Measurements from ENCODE around the gene GPX6. TPM values are rescaled to one million over a fixed set of nuclear protein-coding genes. Genes with fewer than 3 reads are reported as not detected.
"Not testable (repeated sequence)": the region's sequence is repeated elsewhere in the genome, so short reads cannot be mapped to it uniquely, and the experiment has no call there.

The GPX6 gene
- total RNA-seq, 4 donors from 2014 or later, result not detected

DNA sequence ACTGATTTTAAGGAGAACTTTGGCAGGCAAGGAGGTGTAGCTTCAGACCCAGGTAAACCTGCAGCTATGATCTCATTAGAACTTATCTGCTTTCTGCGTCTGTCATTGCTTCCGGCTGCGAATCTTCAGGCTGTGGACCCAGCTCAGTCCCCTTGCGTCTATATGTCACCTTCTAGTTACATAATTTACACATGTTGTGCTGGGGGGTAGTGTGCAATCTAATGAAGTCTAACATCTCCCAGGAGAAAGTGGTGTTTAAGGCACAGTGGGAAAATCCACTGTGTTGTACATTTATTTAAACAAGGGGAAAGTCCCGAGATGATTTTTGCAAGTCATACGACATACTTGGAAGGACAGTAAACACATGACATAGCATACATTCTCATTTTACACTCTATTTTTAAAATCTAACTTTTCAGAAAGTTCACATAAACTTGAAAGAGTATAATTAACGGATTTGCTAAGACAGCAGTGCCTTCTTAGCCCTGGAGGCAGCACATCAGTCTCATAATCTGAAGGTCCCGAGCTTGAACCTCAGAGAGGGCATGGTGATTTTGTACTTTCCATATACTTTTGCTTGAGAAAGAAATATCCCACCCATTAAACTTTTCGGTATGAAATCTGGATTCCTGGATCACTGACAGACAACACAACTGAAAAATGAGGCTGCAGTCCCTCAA lies 35.2 kb downstream of the GPX6 start:
- no peak overlapping the region for H3K27ac ChIP-seq
- no peaks in the 10 kb centered on the region for H3K9me3 ChIP-seq
- no peak for DNase-seq
- intact Hi-C loops (cut with DNase I; ENCODE audit: low total_unique reads), result no loop called here
- no peaks in the 10 kb centered on the region for H3K36me3 ChIP-seq
- H3K4me1 ChIP-seq, result no peaks in the 10 kb centered on the region
- no peaks in the 10 kb centered on the region for H3K27me3 ChIP-seq
- TF ChIP-seq POLR2A (IDR thresholded peaks at IDR 0.05) (no peak), CTCF (IDR thresholded peaks at IDR 0.05) (no peak)
- H3K4me3 ChIP-seq, result no peak overlapping the region

DNA sequence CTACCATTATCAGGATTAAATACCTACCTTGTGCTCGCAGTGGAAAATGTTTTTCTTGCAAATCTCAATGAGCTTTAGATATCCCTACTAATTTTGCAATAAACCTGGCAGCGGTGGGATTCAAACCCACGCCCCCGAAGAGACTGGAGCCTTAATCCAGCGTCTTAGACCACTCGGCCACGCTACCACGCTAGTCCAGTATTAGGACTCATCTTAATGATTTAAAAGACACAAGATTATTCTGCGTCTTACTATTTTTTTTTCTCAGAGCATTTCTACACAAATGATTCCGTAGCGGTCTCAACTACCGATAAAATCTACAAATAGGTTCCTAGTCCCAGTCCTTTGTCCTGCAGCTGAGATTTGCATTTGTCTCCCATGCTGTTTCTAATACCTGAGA lies 37.1 kb downstream of the GPX6 start:
- intact Hi-C loops (cut with DNase I; ENCODE audit: low total_unique reads), result no loop called here
- Histone ChIP-seq H3K4me1 (no peaks in the 10 kb centered on the region), H3K4me3 (no peak overlapping the region), H3K36me3 (no peaks in the 10 kb centered on the region), H3K27ac (no peak overlapping the region), H3K9me3 (no peaks in the 10 kb centered on the region), H3K27me3 (no peaks in the 10 kb centered on the region)
- no peak for DNase-seq
- TF ChIP-seq POLR2A (IDR thresholded peaks at IDR 0.05), result no peak
- no peak for TF ChIP-seq CTCF (IDR thresholded peaks at IDR 0.05)

GRCh38 chr6:28474441-28475219 lies 41.0 kb downstream of the GPX6 start:
- no peaks in the 10 kb centered on the region for H3K4me1 ChIP-seq
- H3K27ac ChIP-seq, result no peak overlapping the region
- DNase-seq, result peak in 1 of 2 donors; percentile 22
- H3K27me3 ChIP-seq, result no peaks in the 10 kb centered on the region
- no peaks in the 10 kb centered on the region for H3K9me3 ChIP-seq
- intact Hi-C loops (cut with DNase I; ENCODE audit: low total_unique reads), result no loop called here
- peak overlapping the region; percentile 5 to 25 for H3K4me3 ChIP-seq
- TF ChIP-seq CTCF (IDR thresholded peaks at IDR 0.05) (no peak), POLR2A (IDR thresholded peaks at IDR 0.05) (no peak)
- H3K36me3 ChIP-seq, result no peaks in the 10 kb centered on the region

GRCh38 chr6:28469153-28469745 lies 46.3 kb downstream of the GPX6 start:
- DNase-seq; H3K27me3 ChIP-seq; intact Hi-C loops (cut with DNase I; ENCODE audit: low total_unique reads); H3K27ac ChIP-seq; H3K36me3 ChIP-seq; H3K4me1 ChIP-seq; H3K9me3 ChIP-seq; H3K4me3 ChIP-seq: not testable (repeated sequence)

DNA sequence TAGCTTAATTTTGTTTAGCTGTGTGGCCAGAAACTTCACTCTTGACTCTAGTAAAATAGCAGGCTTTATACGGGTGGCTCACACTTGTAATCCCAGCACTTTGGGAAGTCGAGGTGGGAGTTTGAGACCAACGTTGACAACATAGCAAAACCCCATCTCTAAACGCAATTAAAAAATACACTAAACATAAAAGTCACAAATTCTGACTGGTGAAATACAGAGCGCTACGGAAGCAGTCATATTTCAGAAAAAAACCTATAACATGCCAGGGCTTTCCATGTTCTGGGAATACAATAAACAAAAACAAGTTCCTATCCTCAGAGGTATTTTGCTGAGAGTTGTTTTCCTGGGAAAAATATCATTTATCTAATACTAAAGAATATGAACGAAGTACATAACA lies 47.5 kb downstream of the GPX6 start:
- Histone ChIP-seq H3K36me3 (no peaks in the 10 kb centered on the region), H3K4me3 (no peak overlapping the region), H3K27ac (no peak overlapping the region), H3K4me1 (no peaks in the 10 kb centered on the region), H3K9me3 (no peaks in the 10 kb centered on the region), H3K27me3 (no peaks in the 10 kb centered on the region)
- TF ChIP-seq POLR2A (IDR thresholded peaks at IDR 0.05) (no peak), CTCF (IDR thresholded peaks at IDR 0.05) (no peak)
- DNase-seq, result no peak
- intact Hi-C loops (cut with DNase I; ENCODE audit: low total_unique reads), result no loop called here
